B cell (primary cell): ENCODE results near the gene HTT. TPM values are rescaled to one million over a fixed set of nuclear protein-coding genes. Genes with fewer than 3 reads are reported as not detected.

Experiments used
- ATAC-seq: fragments of 200-7000 bp; cut with Tn5 transposase; one replicate; pipeline ENCODE4 v1.10.0; 2021; ENCODE audit warnings: low read depth, mild to moderate bottlenecking, moderate number of reproducible peaks, moderate library complexity
- CTCF ChIA-PET: fragments of 350-600 bp; sonication (Branson Sonifier 250); formaldehyde crosslinking; loops from one replicate; lab custom pipeline; 2021; ENCODE audit warnings: antibody characterized with exemption, inconsistent platforms; lab: Charles Lee
- POLR2A ChIA-PET: fragments of 350-600 bp; sonication (Branson Sonifier 250); formaldehyde crosslinking; loops from one replicate; lab custom pipeline; 2021; ENCODE audit warnings: antibody characterized with exemption; lab: Charles Lee
- DNase-seq: peaks from one replicate; pipeline ENCODE4 v3.0.0; 2013
- H2AFZ ChIP-seq: 2 replicates; pipeline ENCODE4 v1.6.1; 2012; ENCODE audit warnings: mild to moderate bottlenecking, low read depth, low read length; ENCODE audit not compliant: insufficient read depth, poor library complexity, severe bottlenecking
- H3K27ac ChIP-seq, 2 donors: 1 replicate in 1 of 2; 2 replicates in 1 of 2; pipeline ENCODE4 v1.5.1; 2012 to 2013; ENCODE audit warnings: low read length in 2 of 2, mild to moderate bottlenecking in 2 of 2, moderate library complexity in 1 of 2
- H3K27me3 ChIP-seq, 4 experiments: fragments of 200-600 bp in 1 of 4; sonication (generic) in 1 of 4; replicated peaks in 1 of 4; 1 replicate in 2 of 4; 2 replicates in 2 of 4; pipeline versions ENCODE4 v1.6.1 to v1.7.0; 2013 to 2016; ENCODE audit warnings: low read length in 3 of 4, mild to moderate bottlenecking in 2 of 4, mixed read lengths in 1 of 4, moderate library complexity in 1 of 4; ENCODE audit not compliant: insufficient read depth in 4 of 4, control insufficient read depth in 3 of 4; ENCODE audit errors: control extremely low read depth in 1 of 4
- H3K36me3 ChIP-seq, 2 experiments: replicated peaks in 1 of 2; 1 replicate in 1 of 2; 2 replicates in 1 of 2; pipeline versions ENCODE4 v1.6.1 to v1.7.1; 2013; ENCODE audit warnings: low read length in 1 of 2; ENCODE audit not compliant: insufficient read depth in 2 of 2, control insufficient read depth in 1 of 2; ENCODE audit errors: control extremely low read depth in 1 of 2, extremely low read depth in 1 of 2
- H3K4me1 ChIP-seq, 2 donors: fragments of 200-600 bp in 1 of 2; sonication (generic) in 1 of 2; 1 replicate in 1 of 2; 2 replicates in 1 of 2; pipeline versions ENCODE4 v1.5.1 to v1.6.1; 2013 to 2017; ENCODE audit warnings: low read length in 2 of 2; ENCODE audit not compliant: control insufficient read depth in 2 of 2, insufficient read depth in 2 of 2
- H3K4me2 ChIP-seq: replicated peaks from 2 replicates; pipeline ENCODE3; 2012; ENCODE audit warnings: mild to moderate bottlenecking, low read depth, low read length; ENCODE audit not compliant: poor library complexity, severe bottlenecking
- H3K4me3 ChIP-seq, 5 experiments: fragments of 200-600 bp in 1 of 5; sonication (generic) in 1 of 5; 1 replicate in 3 of 5; 2 replicates in 2 of 5; pipeline versions ENCODE4 v1.5.1 to v1.7.0; 2011 to 2016; ENCODE audit warnings: low read length in 4 of 5, mild to moderate bottlenecking in 4 of 5, low read depth in 2 of 5, control low read depth in 1 of 5, moderate library complexity in 1 of 5; ENCODE audit not compliant: insufficient read depth in 1 of 5; ENCODE audit errors: control extremely low read depth in 1 of 5, extremely low read depth in 1 of 5
- H3K79me2 ChIP-seq: fragments of 200-600 bp; sonication (generic); one replicate; pipeline ENCODE4 v1.6.0; 2016; ENCODE audit warnings: low read length; ENCODE audit not compliant: control insufficient read depth, insufficient read depth
- H3K9ac ChIP-seq: fragments of 200-600 bp; sonication (generic); 2 replicates; pipeline ENCODE4 v1.6.1; 2017; ENCODE audit warnings: mild to moderate bottlenecking, low read length, moderate library complexity
- H3K9me3 ChIP-seq, 3 donors: one replicate each; pipeline versions ENCODE4 v1.6.1 to v1.7.1; 2013; ENCODE audit warnings: low read length in 2 of 3; ENCODE audit not compliant: control insufficient read depth in 2 of 3, insufficient read depth in 1 of 3; ENCODE audit errors: control extremely low read depth in 1 of 3
- H4K20me1 ChIP-seq: 2 replicates; pipeline ENCODE4 v1.6.0; 2012; ENCODE audit warnings: mild to moderate bottlenecking, low read length; ENCODE audit not compliant: insufficient read depth, control insufficient read depth, poor library complexity, severe bottlenecking
- H3K27ac Mint-ChIP-seq: one replicate; pipeline ENCODE4 v1.8.0; 2021; ENCODE audit warnings: mixed read lengths
- H3K27me3 Mint-ChIP-seq: one replicate; pipeline ENCODE4 v1.8.0; 2021; ENCODE audit warnings: mixed read lengths
- H3K4me1 Mint-ChIP-seq: one replicate; pipeline ENCODE4 v1.8.0; 2021; ENCODE audit warnings: mixed read lengths
- H3K4me3 Mint-ChIP-seq: one replicate; pipeline ENCODE4 v1.8.0; 2021; ENCODE audit warnings: mixed read lengths
- H3K9me3 Mint-ChIP-seq: one replicate; pipeline ENCODE4 v1.8.0; 2022; ENCODE audit warnings: mixed read lengths; ENCODE audit not compliant: insufficient read depth
- EZH2 ChIP-seq: IDR thresholded peaks from 2 replicates; pipeline ENCODE4 v1.6.1; 2012; ENCODE audit warnings: borderline replicate concordance, low read depth, mild to moderate bottlenecking, moderate library complexity, low read length; ENCODE audit not compliant: insufficient read depth, poor library complexity, severe bottlenecking
- WGBS: methylation state at CpG from one replicate; pipeline ENCODE4 v1.1.5; 2013; ENCODE audit warnings: missing lambda C conversion rate; ENCODE audit not compliant: insufficient coverage; 5-methylcytosine and 5-hydroxymethylcytosine counted together
- intact Hi-C: fragments of 100-400 bp; cut with micrococcal nuclease; formaldehyde crosslinking; loops from one replicate; pipeline ENCODE4 v1.10.0; 2022
- polyA plus RNA-seq: library from polyadenylated mRNA; depleted of rRNA; stranded (reverse); fragments of >200 nt; gene quantifications from 2 replicates; pipeline ENCODE4 v1.2.3, GENCODE V29; 2012
- total RNA-seq, 2 donors: library from RNA; stranded (reverse); fragments of 120-200 nt in 1 of 2; gene quantifications; 1 replicate in 1 of 2; 2 replicates in 1 of 2; pipeline versions ENCODE4 v1.2.3 to v1.2.4, GENCODE V29; 2013 to 2022
- TF ChIP-seq, protein P1 (sequence below): fragments of 200-600 bp; IDR thresholded peaks from one replicate; pipeline ENCODE4 v1.8.0; 2022; ENCODE audit warnings: antibody characterized with exemption, mild to moderate bottlenecking

Gene HTT
- total and polyA plus RNA-seq, 2 donors (not counting 1 experiment from before 2014, with no cell fraction given): 52.8 to 195 TPM

DNA sequence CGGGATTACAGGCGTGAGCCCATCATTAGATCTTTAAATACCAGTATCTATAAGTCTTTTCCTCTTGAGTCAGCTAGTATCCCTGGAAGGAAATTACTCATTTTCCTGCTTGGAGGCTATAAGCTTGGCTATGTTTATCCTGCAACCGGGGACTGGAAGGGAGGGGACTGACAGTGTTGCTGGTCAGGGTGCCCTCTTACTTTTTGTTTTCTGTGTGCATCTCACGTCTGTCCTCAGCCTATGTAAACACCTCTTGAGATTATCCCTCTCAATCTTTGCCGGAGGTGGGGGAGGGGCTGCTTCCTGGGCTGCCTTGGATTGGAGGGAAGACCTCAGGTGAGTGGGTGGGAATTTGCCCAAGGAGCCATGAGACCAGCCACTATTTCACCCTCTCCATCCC, 37.0 kb downstream of the HTT start:
- Mint-ChIP-seq H3K27me3 (no peaks in the 10 kb centered on the region), H3K27ac (no peak overlapping the region), H3K4me3 (no peak overlapping the region), H3K9me3 (no peaks in the 10 kb centered on the region), H3K4me1 (peaks cover 4% of the 10 kb centered on the region)
- Histone ChIP-seq H3K27ac (no peak overlapping the region), H3K9ac (no peak overlapping the region), H4K20me1 (peaks cover 26% of the 10 kb centered on the region), H3K27me3 (no peaks in the 10 kb centered on the region), H3K79me2 (peaks cover 31% of the 10 kb centered on the region), H3K4me3 (no peak overlapping the region), H2AFZ (no peak overlapping the region), H3K36me3 (peaks cover 2 to 82% of the 10 kb centered on the region in 2 experiments), H3K9me3 (no peaks in the 10 kb centered on the region), H3K4me2 (no peak overlapping the region), H3K4me1 (peaks cover 0 to 3% of the 10 kb centered on the region in 2 donors)
- 100% methylated on average over 3 of the region's 5 CpGs for WGBS
- TF ChIP-seq, protein P1, sequence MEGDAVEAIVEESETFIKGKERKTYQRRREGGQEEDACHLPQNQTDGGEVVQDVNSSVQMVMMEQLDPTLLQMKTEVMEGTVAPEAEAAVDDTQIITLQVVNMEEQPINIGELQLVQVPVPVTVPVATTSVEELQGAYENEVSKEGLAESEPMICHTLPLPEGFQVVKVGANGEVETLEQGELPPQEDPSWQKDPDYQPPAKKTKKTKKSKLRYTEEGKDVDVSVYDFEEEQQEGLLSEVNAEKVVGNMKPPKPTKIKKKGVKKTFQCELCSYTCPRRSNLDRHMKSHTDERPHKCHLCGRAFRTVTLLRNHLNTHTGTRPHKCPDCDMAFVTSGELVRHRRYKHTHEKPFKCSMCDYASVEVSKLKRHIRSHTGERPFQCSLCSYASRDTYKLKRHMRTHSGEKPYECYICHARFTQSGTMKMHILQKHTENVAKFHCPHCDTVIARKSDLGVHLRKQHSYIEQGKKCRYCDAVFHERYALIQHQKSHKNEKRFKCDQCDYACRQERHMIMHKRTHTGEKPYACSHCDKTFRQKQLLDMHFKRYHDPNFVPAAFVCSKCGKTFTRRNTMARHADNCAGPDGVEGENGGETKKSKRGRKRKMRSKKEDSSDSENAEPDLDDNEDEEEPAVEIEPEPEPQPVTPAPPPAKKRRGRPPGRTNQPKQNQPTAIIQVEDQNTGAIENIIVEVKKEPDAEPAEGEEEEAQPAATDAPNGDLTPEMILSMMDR: no peak
- TF ChIP-seq EZH2: no peak
- intact Hi-C loops: no loop called here
- no peak for DNase-seq
- POLR2A ChIA-PET: no interaction called here
- CTCF ChIA-PET: interaction anchor here (0.6 to 2.0 kb wide), 2 partner anchors 8 to 37 kb away, joined by 3 to 4 read pairs; no protein-coding TSS in a partner anchor
- ATAC-seq: no peak

DNA sequence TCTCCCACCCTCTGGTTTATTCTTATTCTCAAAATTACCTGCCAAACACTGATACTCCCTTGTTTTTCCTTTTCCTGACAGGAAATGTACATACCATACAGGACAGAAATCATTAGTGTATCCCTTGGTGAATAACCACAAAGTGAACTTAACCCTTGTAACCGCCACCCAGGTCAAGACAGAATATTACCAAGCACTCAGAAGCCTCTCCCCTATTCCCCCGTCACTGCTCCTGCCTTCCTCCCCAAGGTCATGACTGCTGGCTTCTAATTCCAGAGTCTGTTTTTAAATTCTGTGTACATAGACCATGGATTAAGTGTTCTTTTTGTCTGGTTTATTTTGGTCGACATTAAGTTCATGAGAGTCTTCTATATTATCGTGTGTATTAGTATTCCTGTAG, 37.7 kb downstream of the HTT start:
- Histone ChIP-seq H4K20me1 (peaks cover 29% of the 10 kb centered on the region), H3K4me1 (no peaks in the 10 kb centered on the region), H3K79me2 (peaks cover 28% of the 10 kb centered on the region), H3K36me3 (peaks cover 2 to 86% of the 10 kb centered on the region in 2 experiments), H3K4me3 (no peak overlapping the region), H2AFZ (no peak overlapping the region), H3K27me3 (no peaks in the 10 kb centered on the region), H3K9me3 (no peaks in the 10 kb centered on the region), H3K27ac (no peak overlapping the region), H3K4me2 (no peak overlapping the region), H3K9ac (no peak overlapping the region)
- no peaks in the 10 kb centered on the region for H3K27me3 Mint-ChIP-seq
- no peak for DNase-seq
- no peak for TF ChIP-seq EZH2
- TF ChIP-seq, protein P1: no peak
- no peak for ATAC-seq
- CTCF ChIA-PET: interaction anchor here (2.0 kb wide), 1 partner anchor 9 kb away, joined by 4 read pairs; no protein-coding TSS in a partner anchor
- no peak overlapping the region for H3K4me3 Mint-ChIP-seq
- H3K27ac Mint-ChIP-seq: no peak overlapping the region
- H3K9me3 Mint-ChIP-seq: no peaks in the 10 kb centered on the region
- H3K4me1 Mint-ChIP-seq: peaks cover 2% of the 10 kb centered on the region
- 100% methylated on average over 1 of the region's 4 CpGs for WGBS
- intact Hi-C loops: no loop called here
- POLR2A ChIA-PET: no interaction called here
